GM23338 (cell line): ENCODE measurements around the gene NFIB. TPM values are rescaled to one million over a fixed set of nuclear protein-coding genes. Genes with fewer than 3 reads are reported as not detected.

Experiments
- ATAC-seq: fragments of 200-7000 bp; cut with Tn5 transposase; 3 replicates; pipeline ENCODE4 v1.9.1; 2020
- DNase-seq: peaks from one replicate; pipeline ENCODE4 v3.0.0-alpha.2; 2015; ENCODE audit warnings: low spot score
- H2AFZ ChIP-seq: fragments of 200-600 bp; sonication (generic); 2 replicates; pipeline ENCODE4 v1.8.0; 2016; ENCODE audit warnings: antibody characterized with exemption, mild to moderate bottlenecking, moderate library complexity
- H3F3A ChIP-seq: fragments of 200-600 bp; sonication (generic); replicated peaks from 2 replicates; pipeline ENCODE4 v1.8.0; 2017; ENCODE audit warnings: antibody characterized with exemption, mixed run types, low read depth
- H3K27ac ChIP-seq: fragments of 200-600 bp; sonication (generic); 2 replicates; pipeline ENCODE4 v1.6.1; 2016; ENCODE audit warnings: low read depth
- H3K27me3 ChIP-seq: fragments of 200-600 bp; sonication (generic); 2 replicates; pipeline ENCODE4 v1.8.0; 2016; ENCODE audit warnings: mild to moderate bottlenecking, mixed run types, moderate library complexity; ENCODE audit not compliant: insufficient read depth
- H3K36me3 ChIP-seq: fragments of 200-600 bp; sonication (generic); 2 replicates; pipeline ENCODE4 v1.8.0; 2016; ENCODE audit warnings: mild to moderate bottlenecking; ENCODE audit not compliant: insufficient read depth
- H3K4me1 ChIP-seq: fragments of 200-600 bp; sonication (generic); 2 replicates; pipeline ENCODE4 v1.8.0; 2016; ENCODE audit warnings: mild to moderate bottlenecking, moderate library complexity; ENCODE audit not compliant: insufficient read depth
- H3K4me2 ChIP-seq: fragments of 200-600 bp; sonication (generic); 2 replicates; pipeline ENCODE4 v1.7.1; 2017; ENCODE audit warnings: mixed run types
- H3K4me3 ChIP-seq: fragments of 200-600 bp; sonication (generic); 2 replicates; pipeline ENCODE4 v1.6.1; 2016; ENCODE audit warnings: mixed run types
- H3K79me2 ChIP-seq: fragments of 200-600 bp; sonication (generic); replicated peaks from 2 replicates; pipeline ENCODE4 v1.8.0; 2017; ENCODE audit warnings: mild to moderate bottlenecking; ENCODE audit not compliant: insufficient read depth
- H3K9me2 ChIP-seq: fragments of 200-600 bp; sonication (generic); 2 replicates; pipeline ENCODE4 v1.8.0; 2017; ENCODE audit not compliant: insufficient read depth
- H4K20me1 ChIP-seq: fragments of 200-600 bp; sonication (generic); replicated peaks from 2 replicates; pipeline ENCODE4 v1.8.0; 2017; ENCODE audit warnings: mild to moderate bottlenecking; ENCODE audit not compliant: insufficient read depth
- H3K27ac Mint-ChIP-seq: 2 replicates; pipeline ENCODE4 v1.8.0; 2020; ENCODE audit warnings: inconsistent platforms, mild to moderate bottlenecking, moderate library complexity, mixed read lengths
- H3K27me3 Mint-ChIP-seq: 3 replicates; pipeline ENCODE4 v1.8.0; 2022; ENCODE audit warnings: low read depth, mild to moderate bottlenecking, moderate library complexity, mixed read lengths, inconsistent platforms; ENCODE audit not compliant: insufficient read depth, poor library complexity
- H3K36me3 Mint-ChIP-seq: 3 replicates; pipeline ENCODE4 v1.8.0; 2021; ENCODE audit warnings: low read depth, mild to moderate bottlenecking, inconsistent platforms, moderate library complexity, mixed read lengths
- H3K4me1 Mint-ChIP-seq: 3 replicates; pipeline ENCODE4 v1.8.0; 2020; ENCODE audit warnings: mild to moderate bottlenecking, inconsistent platforms, mixed read lengths
- H3K4me3 Mint-ChIP-seq: 3 replicates; pipeline ENCODE4 v1.8.0; 2021; ENCODE audit warnings: moderate library complexity, mild to moderate bottlenecking, inconsistent platforms, mixed read lengths
- H3K9me3 Mint-ChIP-seq: 3 replicates; pipeline ENCODE4 v1.8.0; 2020; ENCODE audit warnings: moderate library complexity, mild to moderate bottlenecking, inconsistent platforms, mixed read lengths
- CTCF ChIP-seq, 2 experiments: fragments of 200-600 bp in 1 of 2; sonication (generic) in 1 of 2; conservative IDR thresholded peaks; 2 replicates each; pipeline versions ENCODE4 v1.5.1 to v1.6.1; 2016 to 2017; ENCODE audit warnings: antibody characterized with exemption in 2 of 2, low read depth in 2 of 2, mild to moderate bottlenecking in 2 of 2, moderate library complexity in 1 of 2
- EZH2 ChIP-seq: fragments of 200-600 bp; sonication (generic); IDR thresholded peaks from one replicate; pipeline ENCODE4 v1.8.0; 2017; ENCODE audit warnings: antibody characterized with exemption, mild to moderate bottlenecking, low read depth; ENCODE audit not compliant: unreplicated experiment
- EZH2phosphoT487 ChIP-seq: fragments of 200-600 bp; sonication (generic); IDR thresholded peaks from one replicate; pipeline ENCODE4 v1.8.1; 2018; ENCODE audit warnings: antibody characterized with exemption; ENCODE audit not compliant: unreplicated experiment
- ZNF462 ChIP-seq: fragments of 250-450 bp; sonication (Bioruptor Pico); IDR thresholded peaks from 2 replicates; pipeline ENCODE4 v1.5.0; 2020; ENCODE audit warnings: mild to moderate bottlenecking, moderate library complexity
- polyA plus RNA-seq: library from polyadenylated mRNA; unstranded; fragments of >200 nt; fragmentation: Nextera tagmentation; extraction: Ambion mirVana; gene quantifications from 2 replicates; pipeline ENCODE4 v1.2.1, GENCODE V29; 2016
- total RNA-seq: library from RNA; depleted of rRNA; stranded (reverse); fragments of >200 nt; shearing (Covaris generic); gene quantifications from 2 replicates; pipeline ENCODE4 v1.2.3, GENCODE V29; 2014

NFIB gene
- total and polyA plus RNA-seq, 2 experiments from 2014 or later: 3.9 to 4.7 TPM

- Histone ChIP-seq H3K4me1 (peaks cover 68% of the 10 kb centered on the region), H3K27ac (no peak overlapping the region)
- no peak for DNase-seq
These were observed 34.1 kb upstream of the NFIB start for GRCh38 chr9:14348123-14348372.

GRCh38 chr9:14347406-14348122, 33.6 kb upstream of the NFIB start:
- peaks cover 68% of the 10 kb centered on the region for H3K4me1 ChIP-seq
- peaks cover 76% of the 10 kb centered on the region for H3K27me3 Mint-ChIP-seq
- no peaks in the 10 kb centered on the region for H4K20me1 ChIP-seq
- H3K79me2 ChIP-seq: no peaks in the 10 kb centered on the region
- ATAC-seq (peak; percentile 24), DNase-seq (peak; percentile 76)
- H3K4me1 Mint-ChIP-seq: peaks cover 37% of the 10 kb centered on the region
- peaks cover 14% of the 10 kb centered on the region for H3F3A ChIP-seq
- H3K9me2 ChIP-seq: no peaks in the 10 kb centered on the region
- H2AFZ ChIP-seq: peak overlapping the region; percentile 90
- H3K27ac Mint-ChIP-seq: no peak overlapping the region
- H3K27me3 ChIP-seq: peaks cover 98% of the 10 kb centered on the region
- peak in 1 of 2 experiments; percentile 26; a peak in 1 of 4 replicates for TF ChIP-seq CTCF (conservative IDR thresholded peaks at IDR 0.05; ENCODE audit: low read depth in 2 of 2)
- TF ChIP-seq EZH2phosphoT487: peak; percentile 29
- no peak for TF ChIP-seq ZNF462 (CRISPR knock-in tag)
- H3K4me3 ChIP-seq: peak overlapping the region; percentile 88
- H3K27ac ChIP-seq: no peak overlapping the region
- peaks cover 5% of the 10 kb centered on the region; the same call in 1 of the 2 replicates for H3K36me3 ChIP-seq
- no peaks in the 10 kb centered on the region for H3K9me3 Mint-ChIP-seq
- peak overlapping the region; percentile 100 for H3K4me2 ChIP-seq
- H3K4me3 Mint-ChIP-seq: no peak overlapping the region
- H3K36me3 Mint-ChIP-seq: no peaks in the 10 kb centered on the region

More at GRCh38 chr9:14348123-14348372, 34.1 kb upstream of the NFIB start:
- Histone ChIP-seq H3K4me2 (peak overlapping the region; percentile 100), H3K36me3 (peaks cover 5% of the 10 kb centered on the region; the same call in 1 of the 2 replicates), H3K4me3 (peak overlapping the region; percentile 88), H3K79me2 (no peaks in the 10 kb centered on the region), H3K27me3 (peaks cover 98% of the 10 kb centered on the region), H3K9me2 (no peaks in the 10 kb centered on the region), H4K20me1 (no peaks in the 10 kb centered on the region), H2AFZ (peak overlapping the region; percentile 90), H3F3A (peaks cover 14% of the 10 kb centered on the region)
- H3K36me3 Mint-ChIP-seq: no peaks in the 10 kb centered on the region
- H3K4me3 Mint-ChIP-seq: no peak overlapping the region
- peaks cover 41% of the 10 kb centered on the region for H3K4me1 Mint-ChIP-seq
- TF ChIP-seq EZH2phosphoT487 (no peak), EZH2 (peak; percentile 89)
- H3K27ac Mint-ChIP-seq: no peak overlapping the region
- ATAC-seq: peak; percentile 13
- H3K9me3 Mint-ChIP-seq: no peaks in the 10 kb centered on the region
- H3K27me3 Mint-ChIP-seq: peaks cover 80% of the 10 kb centered on the region
